ENCODE measurements around the gene TSEN15.

The TSEN15 gene

DNA sequence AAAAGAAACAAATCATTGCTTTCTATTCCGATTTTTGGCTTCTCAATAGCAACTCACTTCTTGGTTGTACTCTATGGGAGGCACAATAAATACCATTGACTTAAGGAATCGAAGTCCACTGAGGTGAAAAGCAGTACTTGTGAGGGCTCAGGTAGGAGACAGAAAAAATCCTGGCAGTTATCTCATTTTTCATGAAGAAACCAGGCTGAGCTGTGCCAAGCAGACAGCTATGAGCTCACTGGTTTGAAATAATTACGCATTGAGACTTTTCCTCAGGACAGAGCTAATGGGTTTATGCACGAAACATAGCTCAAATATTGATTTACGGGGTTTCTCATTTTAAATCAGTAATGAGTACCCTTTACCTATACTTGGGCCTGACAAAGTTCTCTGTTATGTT is 32.5 kb upstream of the TSEN15 start:
- Histone ChIP-seq H3K27ac (ENCODE audit: insufficient read depth, low read depth, low read length, poor library complexity, severe bottlenecking) (no peak overlapping the region), H3K36me3 (ENCODE audit: control insufficient read depth, insufficient read depth, low read length) (no peaks in the 10 kb centered on the region), H3K4me1 (ENCODE audit: control insufficient read depth, insufficient read depth, low read length) (peaks cover 15% of the 10 kb centered on the region), H3K4me3 (ENCODE audit: insufficient read depth, low read depth, low read length) (no peak overlapping the region), H3K9me3 (ENCODE audit: control insufficient read depth, low read length) (no peaks in the 10 kb centered on the region), H3K27me3 (ENCODE audit: control insufficient read depth, insufficient read depth, low read length, poor library complexity, severe bottlenecking) (no peaks in the 10 kb centered on the region)
- WGBS, 2 experiments = 97% methylated on average over 5 of the region's 5 CpGs

DNA sequence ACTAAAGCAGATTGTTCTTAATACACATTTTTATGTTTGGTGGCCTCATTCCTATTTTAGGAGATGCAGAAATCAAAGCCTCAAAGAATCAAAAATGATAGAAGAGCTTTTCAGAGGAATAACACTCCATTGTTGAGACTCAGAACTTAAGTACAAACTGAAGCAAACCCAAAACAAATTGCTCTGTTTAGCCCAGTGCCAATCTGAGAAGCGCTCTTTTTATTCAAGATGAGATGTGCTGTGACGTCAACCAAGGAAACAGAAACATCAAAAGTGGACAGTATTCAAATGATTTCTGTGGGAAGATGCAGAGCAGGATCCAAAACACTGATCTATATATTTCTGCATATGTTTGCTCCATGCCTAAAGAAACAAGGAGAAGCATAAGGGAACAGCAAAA is 32.0 kb upstream of the TSEN15 start:
- WGBS, 2 experiments = 91 to 93% methylated on average over 2 of the region's 2 CpGs
- Histone ChIP-seq H3K4me3 (ENCODE audit: insufficient read depth, low read depth, low read length) (no peak overlapping the region), H3K36me3 (ENCODE audit: control insufficient read depth, insufficient read depth, low read length) (no peaks in the 10 kb centered on the region), H3K27ac (ENCODE audit: insufficient read depth, low read depth, low read length, poor library complexity, severe bottlenecking) (no peak overlapping the region), H3K9me3 (ENCODE audit: control insufficient read depth, low read length) (no peaks in the 10 kb centered on the region), H3K4me1 (ENCODE audit: control insufficient read depth, insufficient read depth, low read length) (peaks cover 15% of the 10 kb centered on the region), H3K27me3 (ENCODE audit: control insufficient read depth, insufficient read depth, low read length, poor library complexity, severe bottlenecking) (no peaks in the 10 kb centered on the region)

DNA sequence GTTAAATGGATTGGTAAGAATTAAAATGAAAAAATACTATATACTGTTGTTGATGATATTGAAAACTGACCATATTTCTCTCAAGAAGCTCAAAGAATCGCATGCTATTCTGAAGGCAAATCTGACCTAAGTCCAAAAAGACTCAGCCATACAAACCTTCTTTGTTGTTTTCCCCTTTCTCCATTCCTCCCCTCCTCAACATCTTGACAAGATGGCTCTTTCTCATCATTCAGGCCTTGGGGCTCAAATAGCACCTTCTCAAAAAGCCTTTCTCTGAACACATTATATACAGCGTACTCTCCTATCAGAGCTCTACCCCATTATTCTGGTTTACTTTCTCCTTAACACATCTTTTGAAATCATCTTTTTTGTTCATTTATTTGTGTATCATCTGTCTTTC is 31.2 kb upstream of the TSEN15 start:
- H3K27me3 ChIP-seq (ENCODE audit: control insufficient read depth, insufficient read depth, low read length, poor library complexity, severe bottlenecking) = no peaks in the 10 kb centered on the region
- no peak overlapping the region for H3K27ac ChIP-seq (ENCODE audit: insufficient read depth, low read depth, low read length, poor library complexity, severe bottlenecking)
- no peaks in the 10 kb centered on the region for H3K36me3 ChIP-seq (ENCODE audit: control insufficient read depth, insufficient read depth, low read length)
- H3K4me1 ChIP-seq (ENCODE audit: control insufficient read depth, insufficient read depth, low read length) = peaks cover 23% of the 10 kb centered on the region
- WGBS, 2 experiments = 94 to 98% methylated on average over 2 of the region's 2 CpGs
- no peaks in the 10 kb centered on the region for H3K9me3 ChIP-seq (ENCODE audit: control insufficient read depth, low read length)
- no peak overlapping the region for H3K4me3 ChIP-seq (ENCODE audit: insufficient read depth, low read depth, low read length)

DNA sequence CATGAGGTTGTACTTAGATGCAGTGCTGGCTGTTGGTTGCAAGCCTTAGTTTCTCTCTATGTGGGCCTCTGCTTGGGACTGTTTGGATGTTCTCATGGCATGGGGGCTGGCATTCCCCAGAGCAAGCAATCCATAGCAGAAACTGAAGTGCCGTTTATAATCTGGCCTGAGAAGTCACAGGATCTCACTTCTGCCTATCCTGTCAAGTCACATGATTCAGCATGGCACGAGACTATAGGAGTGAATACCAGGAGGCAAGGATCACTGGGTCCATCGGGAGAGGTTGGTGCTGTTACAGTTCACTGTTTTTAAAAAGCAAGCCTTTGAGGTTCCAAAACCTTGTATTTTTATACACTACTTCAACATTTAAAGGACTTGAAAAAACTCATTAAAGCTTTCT is 30.7 kb upstream of the TSEN15 start:
- no peaks in the 10 kb centered on the region for H3K9me3 ChIP-seq (ENCODE audit: control insufficient read depth, low read length)
- H3K27ac ChIP-seq (ENCODE audit: insufficient read depth, low read depth, low read length, poor library complexity, severe bottlenecking) = no peak overlapping the region
- no peaks in the 10 kb centered on the region for H3K36me3 ChIP-seq (ENCODE audit: control insufficient read depth, insufficient read depth, low read length)
- peaks cover 27% of the 10 kb centered on the region for H3K4me1 ChIP-seq (ENCODE audit: control insufficient read depth, insufficient read depth, low read length)
- no peak overlapping the region for H3K4me3 ChIP-seq (ENCODE audit: insufficient read depth, low read depth, low read length)
- no peaks in the 10 kb centered on the region for H3K27me3 ChIP-seq (ENCODE audit: control insufficient read depth, insufficient read depth, low read length, poor library complexity, severe bottlenecking)
- WGBS, 2 experiments = 93 to 94% methylated on average over 3 of the region's 3 CpGs

- 90 to 100% methylated on average over 1 of the region's 1 CpG for WGBS, 2 experiments
- Histone ChIP-seq H3K9me3 (ENCODE audit: control insufficient read depth, low read length) (no peaks in the 10 kb centered on the region), H3K27ac (ENCODE audit: insufficient read depth, low read depth, low read length, poor library complexity, severe bottlenecking) (no peak overlapping the region), H3K4me1 (ENCODE audit: control insufficient read depth, insufficient read depth, low read length) (peaks cover 27% of the 10 kb centered on the region), H3K36me3 (ENCODE audit: control insufficient read depth, insufficient read depth, low read length) (no peaks in the 10 kb centered on the region), H3K27me3 (ENCODE audit: control insufficient read depth, insufficient read depth, low read length, poor library complexity, severe bottlenecking) (no peaks in the 10 kb centered on the region), H3K4me3 (ENCODE audit: insufficient read depth, low read depth, low read length) (no peak overlapping the region)
Measured at GRCh38 chr1:184021728-184022127, 29.8 kb upstream of the TSEN15 start.

- H3K9me3 ChIP-seq (ENCODE audit: control insufficient read depth, low read length) = no peaks in the 10 kb centered on the region
- H3K27ac ChIP-seq (ENCODE audit: insufficient read depth, low read depth, low read length, poor library complexity, severe bottlenecking) = no peak overlapping the region
- no peaks in the 10 kb centered on the region for H3K36me3 ChIP-seq (ENCODE audit: control insufficient read depth, insufficient read depth, low read length)
- WGBS, 2 experiments = 60 to 69% methylated on average over 2 of the region's 2 CpGs
- no peak overlapping the region for H3K4me3 ChIP-seq (ENCODE audit: insufficient read depth, low read depth, low read length)
- H3K27me3 ChIP-seq (ENCODE audit: control insufficient read depth, insufficient read depth, low read length, poor library complexity, severe bottlenecking) = no peaks in the 10 kb centered on the region
- H3K4me1 ChIP-seq (ENCODE audit: control insufficient read depth, insufficient read depth, low read length) = peaks cover 27% of the 10 kb centered on the region
Measured at GRCh38 chr1:184022668-184023067, 28.9 kb upstream of the TSEN15 start.

DNA sequence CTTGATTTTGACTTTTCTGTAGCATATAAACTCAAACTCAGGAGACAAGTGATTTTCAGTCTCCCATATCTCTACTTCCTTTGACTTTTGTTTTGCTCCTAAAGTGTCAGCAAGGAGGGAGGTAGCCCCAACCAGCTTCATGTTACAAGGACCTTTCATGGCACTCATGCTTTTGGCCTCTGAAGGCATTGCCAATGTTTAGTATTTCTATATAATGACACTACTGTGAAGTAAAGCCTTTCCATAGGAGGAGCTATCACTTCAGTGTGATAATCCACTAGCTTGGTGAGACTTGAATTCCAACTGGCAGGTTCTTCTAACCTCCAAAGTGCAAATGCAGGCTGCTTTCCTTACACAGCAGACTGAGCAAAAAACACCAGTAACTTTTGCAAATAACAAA is 28.4 kb upstream of the TSEN15 start:
- H3K36me3 ChIP-seq (ENCODE audit: control insufficient read depth, insufficient read depth, low read length) = no peaks in the 10 kb centered on the region
- no peak overlapping the region for H3K27ac ChIP-seq (ENCODE audit: insufficient read depth, low read depth, low read length, poor library complexity, severe bottlenecking)
- no peaks in the 10 kb centered on the region for H3K9me3 ChIP-seq (ENCODE audit: control insufficient read depth, low read length)
- peaks cover 27% of the 10 kb centered on the region for H3K4me1 ChIP-seq (ENCODE audit: control insufficient read depth, insufficient read depth, low read length)
- no peaks in the 10 kb centered on the region for H3K27me3 ChIP-seq (ENCODE audit: control insufficient read depth, insufficient read depth, low read length, poor library complexity, severe bottlenecking)
- H3K4me3 ChIP-seq (ENCODE audit: insufficient read depth, low read depth, low read length) = no peak overlapping the region

- H3K4me1 ChIP-seq (ENCODE audit: control insufficient read depth, insufficient read depth, low read length) = peaks cover 27% of the 10 kb centered on the region
- H3K36me3 ChIP-seq (ENCODE audit: control insufficient read depth, insufficient read depth, low read length) = no peaks in the 10 kb centered on the region
- no peaks in the 10 kb centered on the region for H3K27me3 ChIP-seq (ENCODE audit: control insufficient read depth, insufficient read depth, low read length, poor library complexity, severe bottlenecking)
- no peak overlapping the region for H3K4me3 ChIP-seq (ENCODE audit: insufficient read depth, low read depth, low read length)
- H3K9me3 ChIP-seq (ENCODE audit: control insufficient read depth, low read length) = no peaks in the 10 kb centered on the region
- WGBS, 2 experiments = 11 to 13% methylated on average over 1 of the region's 1 CpG
- no peak overlapping the region for H3K27ac ChIP-seq (ENCODE audit: insufficient read depth, low read depth, low read length, poor library complexity, severe bottlenecking)
Measured at GRCh38 chr1:184025242-184025675, 26.3 kb upstream of the TSEN15 start.

- H3K27me3 ChIP-seq (ENCODE audit: control insufficient read depth, insufficient read depth, low read length, poor library complexity, severe bottlenecking) = no peaks in the 10 kb centered on the region
- WGBS, 2 experiments = 85 to 86% methylated on average over 6 of the region's 6 CpGs
- no peak overlapping the region for H3K4me3 ChIP-seq (ENCODE audit: insufficient read depth, low read depth, low read length)
- H3K27ac ChIP-seq (ENCODE audit: insufficient read depth, low read depth, low read length, poor library complexity, severe bottlenecking) = no peak overlapping the region
- no peaks in the 10 kb centered on the region for H3K36me3 ChIP-seq (ENCODE audit: control insufficient read depth, insufficient read depth, low read length)
- H3K9me3 ChIP-seq (ENCODE audit: control insufficient read depth, low read length) = no peaks in the 10 kb centered on the region
- H3K4me1 ChIP-seq (ENCODE audit: control insufficient read depth, insufficient read depth, low read length) = peaks cover 22% of the 10 kb centered on the region
Measured at GRCh38 chr1:184027826-184028695, 23.5 kb upstream of the TSEN15 start.

GRCh38 chr1:184028854-184029623 is 22.5 kb upstream of the TSEN15 start:
- H3K9me3 ChIP-seq (ENCODE audit: control insufficient read depth, low read length) = no peaks in the 10 kb centered on the region
- no peaks in the 10 kb centered on the region for H3K36me3 ChIP-seq (ENCODE audit: control insufficient read depth, insufficient read depth, low read length)
- no peaks in the 10 kb centered on the region for H3K27me3 ChIP-seq (ENCODE audit: control insufficient read depth, insufficient read depth, low read length, poor library complexity, severe bottlenecking)
- no peak overlapping the region for H3K27ac ChIP-seq (ENCODE audit: insufficient read depth, low read depth, low read length, poor library complexity, severe bottlenecking)
- peaks cover 12% of the 10 kb centered on the region for H3K4me1 ChIP-seq (ENCODE audit: control insufficient read depth, insufficient read depth, low read length)
- 88 to 91% methylated on average over 5 of the region's 5 CpGs for WGBS, 2 experiments
- H3K4me3 ChIP-seq (ENCODE audit: insufficient read depth, low read depth, low read length) = no peak overlapping the region

Measured in ectodermal cell (in vitro differentiated cells).